Smooth muscle cell (in vitro differentiated cells): ENCODE data around the gene ISM1. TPM values are rescaled to one million over a fixed set of nuclear protein-coding genes. Genes with fewer than 3 reads are reported as not detected.

Source experiments
- DNase-seq: peaks from one replicate; lab custom pipeline; 2025; ENCODE audit not compliant: unreplicated experiment; lab: John Stamatoyannopoulos, UW
- H2AFZ ChIP-seq: fragments of 200-600 bp; sonication (generic); 2 replicates; pipeline ENCODE4 v1.6.0; 2016; ENCODE audit warnings: antibody characterized with exemption, low read depth, mild to moderate bottlenecking
- H3F3A ChIP-seq: fragments of 200-600 bp; sonication (generic); 2 replicates; pipeline ENCODE4 v1.6.0; 2017; ENCODE audit warnings: antibody characterized with exemption, low read depth
- H3K27ac ChIP-seq: fragments of 200-600 bp; sonication (generic); 2 replicates; pipeline ENCODE4 v1.5.1; 2016; ENCODE audit warnings: low read depth, mild to moderate bottlenecking
- H3K27me3 ChIP-seq: fragments of 200-600 bp; sonication (generic); 2 replicates; pipeline ENCODE4 v1.6.1; 2016; ENCODE audit warnings: low read depth, mild to moderate bottlenecking
- H3K36me3 ChIP-seq: fragments of 200-600 bp; sonication (generic); 2 replicates; pipeline ENCODE4 v1.5.1; 2016; ENCODE audit warnings: low read depth
- H3K4me1 ChIP-seq: fragments of 200-600 bp; sonication (generic); 2 replicates; pipeline ENCODE4 v1.5.1; 2016; ENCODE audit warnings: low read depth
- H3K4me2 ChIP-seq: fragments of 200-600 bp; sonication (generic); 2 replicates; pipeline ENCODE4 v1.6.0; 2016; ENCODE audit warnings: mild to moderate bottlenecking
- H3K4me3 ChIP-seq: fragments of 200-600 bp; sonication (generic); 2 replicates; pipeline ENCODE4 v1.5.1; 2016; ENCODE audit warnings: mild to moderate bottlenecking
- H3K79me2 ChIP-seq: fragments of 200-600 bp; sonication (generic); 2 replicates; pipeline ENCODE4 v1.6.0; 2016; ENCODE audit warnings: low read depth, mild to moderate bottlenecking
- H3K9ac ChIP-seq: fragments of 200-600 bp; sonication (generic); 2 replicates; pipeline ENCODE4 v1.6.0; 2016; ENCODE audit warnings: low read depth
- H3K9me3 ChIP-seq: fragments of 200-600 bp; sonication (generic); replicated peaks from 2 replicates; pipeline ENCODE4 v1.5.1; 2016; ENCODE audit warnings: low read depth
- H4K20me1 ChIP-seq: fragments of 200-600 bp; sonication (generic); 2 replicates; pipeline ENCODE4 v1.6.0; 2016; ENCODE audit warnings: low read depth
- CTCF ChIP-seq: fragments of 200-600 bp; sonication (generic); IDR thresholded peaks from 2 replicates; pipeline ENCODE4 v1.5.1; 2017; ENCODE audit warnings: borderline replicate concordance, mild to moderate bottlenecking, antibody characterized with exemption; ENCODE audit not compliant: insufficient read depth, poor library complexity, severe bottlenecking
- WGBS: methylation state at CpG from one replicate; pipeline ENCODE4 v1.1.7; 2016; ENCODE audit warnings: low lambda C conversion rate; 5-methylcytosine and 5-hydroxymethylcytosine counted together
- polyA plus RNA-seq: library from polyadenylated mRNA; unstranded; fragments of >200 nt; fragmentation: Nextera tagmentation; extraction: Ambion mirVana; gene quantifications from 2 replicates; pipeline ENCODE4 v1.2.1, GENCODE V29; 2016
- total RNA-seq: library from RNA; depleted of rRNA; stranded (reverse); fragments of >200 nt; gene quantifications from 2 replicates; pipeline ENCODE4 v1.2.3, GENCODE V29; 2014

The ISM1 gene
- total and polyA plus RNA-seq, 2 experiments from 2014 or later: 2.6 to 3.5 TPM

GRCh38 chr20:13271977-13272975 lies 51.2 kb downstream of the ISM1 start:
- Histone ChIP-seq H3K36me3 (no peaks in the 10 kb centered on the region), H3K27me3 (no peaks in the 10 kb centered on the region), H3K4me2 (no peak overlapping the region), H2AFZ (no peak overlapping the region), H3K4me1 (peaks cover 6% of the 10 kb centered on the region), H4K20me1 (no peaks in the 10 kb centered on the region), H3K9me3 (no peaks in the 10 kb centered on the region), H3F3A (no peaks in the 10 kb centered on the region), H3K4me3 (no peak overlapping the region), H3K9ac (no peak overlapping the region), H3K79me2 (no peaks in the 10 kb centered on the region), H3K27ac (no peak overlapping the region)
- no peak for TF ChIP-seq CTCF
- no peak for DNase-seq
- WGBS: 93% methylated on average over 10 of the region's 10 CpGs

DNA sequence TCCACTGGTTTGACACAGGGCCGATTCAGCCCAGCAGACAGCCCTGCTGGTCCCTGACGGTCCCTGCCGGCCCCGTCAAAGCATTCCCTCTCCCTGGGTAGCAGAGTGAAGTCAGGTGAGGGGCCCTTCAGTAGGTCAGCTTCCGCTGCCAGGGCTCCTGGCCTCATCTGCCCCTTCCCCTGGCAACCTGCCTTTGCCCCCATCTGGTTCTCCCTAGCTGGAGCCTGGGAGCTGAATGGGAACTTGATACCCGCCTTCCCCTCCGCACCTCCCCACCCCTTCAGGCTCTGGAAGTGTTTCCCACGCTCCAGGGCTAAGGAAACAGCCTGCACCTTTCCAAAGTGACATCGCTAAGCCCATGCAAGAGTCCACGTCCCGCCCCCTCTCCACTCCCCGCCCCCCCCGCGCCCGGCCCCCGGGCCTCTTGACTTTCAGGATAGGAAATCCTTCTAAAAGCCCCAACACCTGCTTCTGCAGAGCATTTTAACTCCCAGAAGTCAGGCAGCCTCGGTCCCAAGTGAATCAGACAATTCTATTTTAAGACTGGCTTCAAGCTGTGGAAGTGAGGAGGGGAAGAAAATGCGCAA lies 53.3 kb downstream of the ISM1 start:
- no peak for TF ChIP-seq CTCF
- no peak overlapping the region for H3K27ac ChIP-seq

GRCh38 chr20:13276945-13277541 lies 56.0 kb downstream of the ISM1 start:
- no peak overlapping the region for H3K4me2 ChIP-seq
- H3K36me3 ChIP-seq: no peaks in the 10 kb centered on the region
- H3K9ac ChIP-seq: no peak overlapping the region
- H2AFZ ChIP-seq: no peak overlapping the region
- no peak for DNase-seq
- H3K27ac ChIP-seq: no peak overlapping the region
- no peak overlapping the region for H3K4me3 ChIP-seq
- no peaks in the 10 kb centered on the region for H3K9me3 ChIP-seq
- 85% methylated on average over 6 of the region's 6 CpGs for WGBS
- TF ChIP-seq CTCF: no peak
- H3F3A ChIP-seq: no peaks in the 10 kb centered on the region
- no peaks in the 10 kb centered on the region for H3K79me2 ChIP-seq
- peaks cover 6% of the 10 kb centered on the region for H3K4me1 ChIP-seq
- no peaks in the 10 kb centered on the region for H3K27me3 ChIP-seq
- H4K20me1 ChIP-seq: no peaks in the 10 kb centered on the region

More for the DNA sequence above, 53.3 kb downstream of the ISM1 start:
- WGBS: 47% methylated on average over 18 of the region's 18 CpGs
- no peaks in the 10 kb centered on the region for H3K36me3 ChIP-seq
- H3K9ac ChIP-seq: no peak overlapping the region
- H4K20me1 ChIP-seq: no peaks in the 10 kb centered on the region
- H3K4me2 ChIP-seq: no peak overlapping the region
- no peak overlapping the region for H2AFZ ChIP-seq
- H3K4me1 ChIP-seq: peaks cover 6% of the 10 kb centered on the region
- no peaks in the 10 kb centered on the region for H3K9me3 ChIP-seq
- DNase-seq: no peak
- no peaks in the 10 kb centered on the region for H3K27me3 ChIP-seq
- no peaks in the 10 kb centered on the region for H3K79me2 ChIP-seq
- H3F3A ChIP-seq: no peaks in the 10 kb centered on the region
- H3K4me3 ChIP-seq: no peak overlapping the region
